Activated naive CD4-positive, alpha-beta T cell (primary cell): Measurements from ENCODE around the gene RASGRF1.

Source experiments
- DNase-seq, 4 experiments: peaks; one replicate each; lab custom pipeline; 2025; lab: John Stamatoyannopoulos, UW

RASGRF1 gene

DNA sequence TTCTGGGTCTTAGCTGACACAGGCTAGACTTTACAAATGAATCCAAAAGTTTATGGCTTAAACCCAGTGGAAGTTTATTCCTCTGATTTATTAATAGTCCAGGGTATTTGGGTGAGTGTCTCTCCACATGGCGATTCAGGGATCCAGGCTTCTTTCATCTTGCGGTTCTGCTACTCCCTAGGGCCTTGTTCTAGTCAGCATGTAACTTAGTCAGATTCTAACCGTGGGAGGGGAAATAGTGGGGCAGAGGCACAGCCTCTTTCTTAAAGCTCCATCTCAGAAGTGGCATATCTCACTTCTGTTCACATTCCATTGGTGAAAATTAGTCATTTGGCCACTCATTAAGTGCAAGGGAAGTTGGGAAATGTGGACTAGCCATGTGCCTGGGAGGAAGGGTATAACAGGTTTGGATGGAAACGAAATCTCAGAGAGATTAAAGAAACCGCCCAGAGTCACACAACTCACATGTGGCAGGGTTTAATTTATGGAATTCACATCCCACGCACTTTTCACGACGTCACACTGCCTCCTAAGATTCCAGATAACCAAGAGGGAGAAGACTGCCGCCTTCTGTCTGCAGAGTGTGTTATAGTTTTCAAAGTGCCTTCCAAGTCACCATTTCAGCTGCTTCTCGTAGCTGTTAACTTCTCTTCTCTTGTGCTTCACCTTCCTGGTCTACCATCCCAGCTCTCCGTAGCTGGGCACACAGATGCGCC is 11.4 kb upstream of the RASGRF1 start:
- no peak for DNase-seq

DNA sequence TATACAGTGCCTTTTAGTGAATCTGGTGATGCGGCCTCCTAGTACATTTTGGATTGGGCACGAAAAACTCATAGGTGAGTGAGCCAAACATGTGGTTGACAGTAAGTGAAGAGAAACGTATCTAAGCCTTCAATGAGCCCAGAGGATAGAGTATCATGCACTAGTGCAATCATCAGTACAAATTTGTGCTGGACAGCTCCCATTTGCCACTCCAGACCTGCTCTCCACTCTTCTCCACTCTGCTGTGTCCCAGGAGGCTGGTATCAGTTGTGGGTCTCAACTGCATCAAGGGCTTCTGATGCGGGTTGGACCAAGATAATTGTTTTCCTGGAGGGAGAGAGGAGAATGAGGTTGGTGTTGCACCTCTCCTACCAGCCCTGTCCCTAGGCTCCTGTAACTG is 9.1 kb upstream of the RASGRF1 start:
- no peak for DNase-seq

DNA sequence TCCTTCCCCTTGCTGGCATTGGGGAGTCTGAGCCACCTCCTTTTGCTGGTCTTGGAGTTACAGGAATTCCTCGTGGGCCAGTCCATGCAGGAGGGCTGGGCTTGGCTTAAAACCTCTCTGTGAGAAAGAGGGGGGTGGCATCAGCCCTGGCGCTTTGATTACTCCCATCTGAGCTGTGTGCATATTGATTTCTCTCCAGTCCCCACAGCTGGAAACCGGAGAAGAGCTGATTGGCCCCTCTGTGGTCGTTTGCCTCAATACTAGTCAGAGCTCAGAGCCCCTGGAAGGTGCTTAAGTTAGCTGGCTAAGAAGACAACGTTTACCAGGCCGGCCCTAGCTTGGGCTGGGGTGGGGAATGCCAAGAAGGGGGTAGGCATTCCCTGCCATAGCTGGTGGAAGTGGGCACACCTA is 4.0 kb upstream of the RASGRF1 start:
- no peak for DNase-seq

DNA sequence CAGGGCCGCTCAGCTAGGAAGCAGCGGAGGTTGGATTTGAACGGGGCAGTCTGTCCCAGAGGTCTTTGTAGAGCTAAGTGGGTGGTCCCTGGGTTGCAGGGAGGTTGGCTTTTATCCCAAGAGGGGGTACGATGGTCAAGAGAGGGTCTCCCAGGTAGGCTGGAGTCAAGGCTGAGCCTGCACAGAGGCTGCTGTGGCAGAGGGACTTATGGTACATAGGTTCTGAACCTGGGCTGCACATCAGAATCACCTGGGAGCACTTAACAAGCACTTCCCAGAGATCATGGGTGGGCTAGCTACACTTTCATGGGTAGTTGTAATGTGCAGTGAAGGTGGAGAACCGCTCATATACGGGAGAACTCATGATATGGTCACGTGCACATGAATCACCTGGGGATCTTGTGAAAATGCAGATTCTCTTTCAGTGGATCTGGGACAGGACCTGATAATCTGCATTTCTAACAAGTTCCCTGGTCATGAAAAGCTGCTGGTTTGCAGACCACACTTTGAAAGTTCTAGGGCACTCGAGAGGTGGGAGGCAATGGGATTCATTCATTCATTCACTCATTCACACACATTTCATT is 2.9 kb upstream of the RASGRF1 start:
- no peak for DNase-seq

DNA sequence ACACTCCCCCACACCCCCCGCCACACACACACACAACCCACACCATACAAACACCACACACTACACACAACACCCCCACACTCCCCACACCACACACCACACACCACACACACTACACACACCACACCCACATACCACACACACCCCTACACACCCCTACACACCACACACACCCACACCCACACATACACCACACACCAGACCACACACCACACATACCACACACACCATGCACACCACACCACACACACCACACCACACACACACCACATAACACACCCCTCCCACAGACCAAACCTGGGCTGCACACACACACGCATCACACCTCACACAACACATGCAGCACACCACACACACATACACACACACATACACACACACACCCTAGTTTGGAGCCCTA is 1.8 kb upstream of the RASGRF1 start:
- no peak for DNase-seq

DNA sequence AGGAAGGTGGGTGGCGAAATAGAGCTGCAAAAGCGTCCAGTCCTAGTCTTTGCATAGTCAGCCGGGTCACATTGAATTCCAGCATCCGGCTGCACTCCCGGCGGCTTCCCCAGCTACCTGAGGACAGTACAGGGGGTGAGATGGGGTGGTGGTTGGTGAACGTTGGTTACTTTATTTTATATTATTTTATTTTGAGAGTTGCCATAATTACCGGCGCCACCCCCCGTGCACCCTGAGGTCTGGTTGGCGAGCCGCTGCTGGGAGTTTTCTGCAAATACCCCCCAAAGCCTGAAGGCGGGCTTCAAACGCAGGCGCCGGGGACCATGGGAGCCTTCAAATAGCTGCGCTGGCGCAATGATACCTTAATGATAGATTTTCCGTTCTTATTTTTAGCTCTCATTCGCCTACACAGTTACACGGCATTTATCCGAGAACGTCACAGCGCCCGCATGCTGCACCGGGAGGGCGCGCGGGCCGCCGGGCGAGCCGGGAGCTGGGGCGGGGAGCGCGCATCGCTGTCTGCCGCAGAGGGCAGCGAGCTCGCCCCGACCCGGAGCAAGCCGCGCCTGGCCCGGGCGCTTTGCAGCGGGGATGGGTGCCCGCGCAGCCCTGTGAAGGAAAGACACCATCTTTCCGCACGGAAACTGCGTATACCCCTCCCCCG is 756 bp upstream of the RASGRF1 start:
- DNase-seq, result no peak

DNA sequence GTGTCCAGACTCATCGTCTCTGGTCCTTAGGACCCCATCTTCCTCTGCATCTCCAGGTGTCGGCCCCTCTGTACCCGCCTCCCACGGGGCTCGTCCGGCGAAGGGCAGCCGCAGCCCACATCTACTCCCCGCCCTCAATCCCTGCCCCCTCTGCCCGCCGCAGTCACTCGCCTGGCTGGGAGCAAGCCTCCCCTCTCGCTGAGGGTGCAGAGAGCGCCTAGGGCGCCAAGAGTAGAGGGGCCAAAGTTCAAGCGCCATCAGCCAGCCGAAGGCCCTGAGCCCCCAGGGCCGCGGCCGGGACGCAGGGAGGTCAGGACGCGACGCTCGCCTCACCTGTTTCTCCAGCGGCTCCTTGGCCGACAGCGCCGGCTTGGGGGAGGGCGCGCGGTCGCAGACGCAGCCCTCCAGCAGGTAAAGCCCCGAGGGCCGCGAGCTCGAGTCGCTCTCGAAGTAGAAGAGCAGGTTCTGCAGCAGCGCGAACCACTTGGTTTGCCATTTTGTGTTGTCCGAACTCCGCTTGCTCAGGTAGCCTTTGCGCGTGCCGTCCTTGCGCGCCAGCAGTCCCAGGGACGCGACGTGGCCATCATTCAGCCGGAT is 592 bp downstream of the RASGRF1 start:
- DNase-seq, result no peak

DNA sequence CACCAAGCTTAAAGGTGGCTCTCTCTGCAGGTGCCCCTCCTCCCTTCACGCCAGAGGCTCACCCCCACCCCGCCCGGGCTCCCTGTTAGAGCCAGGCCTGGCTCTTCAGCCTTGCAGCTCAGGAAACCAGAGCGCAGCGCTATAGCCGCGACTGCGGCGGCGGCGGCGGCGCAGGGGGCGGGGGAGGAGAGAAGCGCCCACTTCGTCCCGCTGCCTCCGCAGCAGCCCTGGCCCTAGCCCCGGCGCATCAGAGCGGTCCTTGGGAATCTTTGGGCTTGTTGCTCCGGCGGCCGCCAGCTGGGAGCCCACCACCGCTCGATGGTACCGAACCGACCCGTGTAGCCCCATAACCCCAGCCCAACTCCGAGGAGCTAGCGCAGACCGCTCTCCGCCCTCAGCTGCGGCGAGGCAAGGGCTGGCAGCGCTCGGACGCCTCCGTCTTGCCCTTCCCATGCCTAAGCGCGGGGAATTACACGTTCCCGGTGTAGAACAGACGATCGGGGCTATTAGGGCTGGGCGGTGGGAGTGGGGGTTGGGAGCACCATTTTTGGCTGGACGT is 1.2 kb downstream of the RASGRF1 start:
- no peak for DNase-seq

DNA sequence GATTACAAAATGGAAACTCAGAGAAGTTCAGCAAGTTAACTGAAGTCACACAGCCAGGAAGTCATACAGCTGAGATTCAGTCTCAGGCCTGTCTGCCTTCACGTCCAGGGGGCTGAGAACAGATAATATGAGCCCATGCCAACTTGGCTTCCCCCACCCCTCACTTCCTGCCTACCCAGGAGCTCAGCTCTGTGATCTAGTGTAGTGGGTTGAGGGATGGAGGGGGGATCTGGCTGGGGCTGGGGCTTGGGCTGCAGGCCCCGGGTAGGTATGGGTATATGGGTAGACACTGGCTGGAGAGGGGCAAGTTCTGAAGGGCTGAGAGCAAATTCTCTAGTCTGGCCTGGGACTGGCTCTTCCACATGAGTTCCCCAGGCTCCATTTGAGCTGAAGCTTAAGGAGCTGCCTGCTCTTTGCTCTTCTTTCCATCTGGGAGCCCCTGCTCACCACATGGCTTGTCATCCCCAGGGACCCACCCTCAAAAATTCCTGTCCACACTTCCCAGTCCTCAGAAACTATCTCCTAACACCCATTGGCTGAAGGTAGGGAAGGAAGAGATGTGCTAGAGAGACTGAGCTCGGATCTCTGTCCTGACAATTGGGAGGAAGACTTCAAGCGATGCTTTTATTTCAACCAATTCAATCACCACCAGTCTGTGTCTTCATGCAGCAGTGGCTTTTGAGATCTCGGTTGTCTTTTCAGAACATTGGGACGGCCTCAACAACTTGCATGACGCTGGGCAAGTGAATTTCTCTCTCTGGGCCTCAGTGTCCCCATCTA is 2.0 kb downstream of the RASGRF1 start:
- DNase-seq, result no peak

DNA sequence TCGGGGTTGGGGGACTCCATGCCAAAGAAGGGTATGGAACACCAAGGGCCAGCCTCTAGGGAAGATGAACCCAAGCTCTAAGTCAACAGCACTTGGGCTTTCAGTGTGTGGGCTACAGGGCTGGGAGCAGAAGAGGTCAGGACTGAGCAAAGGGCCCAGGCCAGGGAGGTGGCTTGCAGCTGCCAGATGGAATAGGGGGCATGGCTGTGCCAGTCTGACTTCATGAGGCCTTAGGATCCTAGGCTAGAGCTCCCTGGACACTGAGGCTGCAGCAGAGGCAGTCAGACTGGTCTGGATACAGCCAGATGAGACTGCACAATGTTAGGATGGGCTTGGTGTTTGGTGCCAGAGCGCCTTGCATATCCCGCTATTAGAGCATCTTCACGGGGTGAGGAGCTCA is 3.8 kb downstream of the RASGRF1 start:
- DNase-seq, result no peak

DNA sequence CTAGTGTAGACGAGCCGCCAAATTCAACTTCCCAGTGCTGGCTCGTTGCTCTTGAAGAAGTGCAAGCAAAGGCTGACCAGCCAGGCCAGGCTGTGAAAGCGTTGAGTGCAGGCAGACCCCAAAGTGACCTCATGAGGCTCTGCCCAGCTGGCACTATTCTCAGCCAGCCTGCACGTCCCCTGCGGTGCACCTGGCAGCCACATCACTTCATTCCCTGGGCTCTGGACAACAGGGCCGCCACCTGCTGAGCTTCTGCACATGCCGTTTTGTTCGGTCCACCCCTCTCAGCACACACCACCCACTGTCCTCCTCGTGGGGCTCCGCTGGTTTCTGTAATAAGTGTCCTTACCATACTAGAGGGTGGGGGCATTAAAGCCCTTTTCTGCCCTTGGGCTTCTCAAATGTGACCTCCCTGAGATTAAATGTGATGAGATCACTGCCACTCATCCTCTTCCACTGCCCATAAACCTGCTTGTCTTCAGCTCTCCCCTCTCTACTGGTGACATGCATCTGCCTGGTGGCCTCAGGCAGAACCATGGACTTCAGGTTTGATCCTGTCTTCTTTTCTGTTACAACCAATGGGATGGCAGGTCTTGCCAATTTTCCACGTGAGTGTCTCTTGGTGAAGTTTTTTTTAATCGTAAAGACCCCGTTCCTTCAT is 6.1 kb downstream of the RASGRF1 start:
- DNase-seq, result no peak

DNA sequence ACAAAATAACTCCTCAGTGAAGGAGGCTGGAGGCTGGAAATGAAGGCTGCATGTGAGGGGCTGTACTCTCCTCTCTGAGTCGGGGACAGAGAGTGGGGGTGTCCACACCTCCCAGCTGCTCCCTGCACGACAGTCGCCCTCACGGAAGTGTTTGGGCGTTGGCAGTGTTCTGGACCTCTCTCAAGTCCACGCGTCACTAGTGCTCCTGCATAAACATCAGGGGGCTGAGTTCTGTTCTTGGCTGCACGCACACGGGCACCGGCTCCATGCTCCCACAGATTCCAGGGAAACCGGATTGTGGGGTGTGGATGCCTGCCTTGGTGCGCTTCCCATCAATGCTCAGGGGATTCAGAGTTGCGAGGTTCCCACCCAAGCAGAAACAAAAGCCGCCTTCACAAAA is 7.4 kb downstream of the RASGRF1 start:
- DNase-seq, result no peak

DNA sequence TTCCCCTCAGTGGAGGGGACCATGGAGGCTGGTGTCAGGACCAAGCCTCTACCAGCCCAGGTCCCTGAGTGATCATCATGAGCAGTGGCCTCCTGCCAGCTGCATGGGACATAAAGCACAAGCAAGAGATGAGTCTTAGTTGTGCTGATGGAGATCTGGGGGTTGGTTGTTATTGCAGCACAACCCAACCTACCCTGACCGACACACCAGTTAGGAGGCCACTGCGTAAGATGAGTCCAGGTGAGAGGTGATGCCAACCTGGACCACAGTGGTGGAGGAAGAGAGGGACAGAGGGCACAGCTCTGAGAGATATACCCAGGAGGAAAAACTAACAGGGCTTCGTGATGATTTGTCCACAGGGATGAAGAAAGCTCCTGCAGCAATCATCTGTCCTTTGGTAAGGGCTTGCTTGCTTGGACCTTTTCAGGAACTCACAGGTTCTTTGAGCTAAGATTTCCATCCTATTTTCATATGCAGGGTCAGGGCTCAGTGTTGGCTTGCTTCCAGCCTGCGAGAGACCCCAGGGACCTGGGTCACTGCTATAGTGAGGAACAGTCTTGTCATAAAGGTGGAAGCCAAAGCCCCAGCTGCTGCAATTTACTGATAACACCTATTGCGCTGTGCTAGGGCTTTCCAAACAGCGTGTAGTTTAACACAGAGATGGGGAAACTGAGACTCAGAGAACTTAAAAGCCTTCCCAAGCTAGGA is 8.1 kb downstream of the RASGRF1 start:
- no peak for DNase-seq

DNA sequence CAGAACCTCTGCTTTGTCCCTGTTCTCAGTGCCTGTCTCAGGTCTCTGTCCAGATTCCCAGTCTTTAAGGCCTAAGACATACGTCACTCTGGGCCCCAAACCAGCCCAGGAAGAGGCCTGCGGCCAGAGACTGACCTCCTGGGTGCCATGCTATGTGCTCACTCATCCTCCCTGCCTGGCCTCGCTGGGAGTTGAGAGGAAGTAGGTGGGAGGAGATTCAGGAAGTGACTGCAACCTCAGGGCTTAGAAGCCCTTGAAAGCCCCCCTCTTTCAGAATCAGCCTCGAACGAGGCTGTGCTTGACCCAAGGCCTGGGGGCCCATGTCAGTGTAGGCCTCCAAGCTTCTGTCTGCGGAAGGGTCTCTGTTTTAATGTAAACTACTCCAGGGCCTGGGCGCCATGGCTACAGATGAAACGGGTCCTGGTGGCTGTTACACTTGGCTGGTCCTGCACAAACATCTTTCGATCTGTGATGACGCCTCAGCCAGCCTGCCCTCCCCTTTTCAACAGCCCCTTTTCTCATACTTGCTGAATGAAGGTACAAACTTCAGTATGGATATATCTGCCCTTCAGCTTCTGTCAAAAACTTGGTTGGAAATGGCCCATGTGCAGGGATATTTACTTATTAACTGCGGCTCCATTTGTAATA is 11.7 kb downstream of the RASGRF1 start:
- DNase-seq, result no peak

DNA sequence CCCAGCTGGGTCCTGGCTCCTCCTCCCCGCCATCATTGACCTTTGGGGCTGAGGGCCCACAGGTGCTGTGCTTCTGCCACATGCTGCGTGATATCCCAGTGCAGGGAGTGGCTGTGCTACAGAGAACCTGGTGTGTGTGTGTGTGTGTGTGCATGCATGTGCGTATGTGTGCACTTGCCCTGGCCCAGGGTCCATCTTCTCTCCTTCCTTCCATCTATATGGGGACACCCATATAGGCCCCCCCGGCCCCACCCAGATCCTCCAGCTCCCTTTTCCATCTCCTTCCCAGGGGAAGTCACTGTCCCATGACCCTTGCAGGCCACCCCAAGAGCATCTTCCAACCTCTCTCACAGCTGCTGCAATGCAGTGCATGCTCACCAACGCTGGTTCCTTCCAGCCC is 12.6 kb downstream of the RASGRF1 start:
- DNase-seq, result no peak

DNA sequence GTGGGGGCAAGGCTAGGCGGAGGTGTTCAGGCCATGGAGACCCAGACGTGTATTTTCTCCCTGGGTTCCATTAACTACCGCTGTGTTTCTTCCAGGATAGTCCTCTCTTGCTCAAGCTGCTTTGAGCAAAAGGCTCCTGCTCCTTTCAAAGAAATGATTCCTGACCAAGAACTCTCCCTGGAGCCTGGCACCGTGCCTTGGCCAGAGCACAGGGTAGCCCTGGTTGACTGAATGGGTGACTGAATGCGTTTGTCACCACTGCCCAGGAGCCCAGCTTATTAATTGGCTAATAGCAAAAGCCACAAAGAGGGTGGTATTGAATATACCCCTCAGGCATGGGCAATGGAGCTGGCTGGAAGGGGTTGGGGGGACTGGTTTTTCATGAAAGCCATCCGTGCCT is 13.9 kb downstream of the RASGRF1 start:
- no peak for DNase-seq

DNA sequence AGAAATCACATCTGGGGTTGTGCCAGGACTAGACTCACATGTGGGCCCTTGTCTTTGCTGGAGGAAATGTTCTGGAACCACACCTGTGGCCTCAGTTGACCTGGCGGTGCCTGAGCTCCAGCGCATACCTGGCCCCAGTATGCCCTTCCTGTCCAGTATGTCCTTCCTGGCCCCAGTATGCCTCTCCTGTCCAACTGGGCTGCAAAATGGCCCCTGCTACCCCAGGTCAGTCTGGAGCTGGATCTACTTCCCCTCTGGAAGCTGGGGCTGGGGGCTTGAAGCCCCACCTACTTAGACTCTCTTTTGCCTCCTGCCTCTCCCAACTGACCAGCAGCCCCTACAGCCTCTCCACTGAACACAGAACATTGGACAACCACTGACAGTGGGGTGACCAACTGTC is 15.3 kb downstream of the RASGRF1 start:
- no peak for DNase-seq

DNA sequence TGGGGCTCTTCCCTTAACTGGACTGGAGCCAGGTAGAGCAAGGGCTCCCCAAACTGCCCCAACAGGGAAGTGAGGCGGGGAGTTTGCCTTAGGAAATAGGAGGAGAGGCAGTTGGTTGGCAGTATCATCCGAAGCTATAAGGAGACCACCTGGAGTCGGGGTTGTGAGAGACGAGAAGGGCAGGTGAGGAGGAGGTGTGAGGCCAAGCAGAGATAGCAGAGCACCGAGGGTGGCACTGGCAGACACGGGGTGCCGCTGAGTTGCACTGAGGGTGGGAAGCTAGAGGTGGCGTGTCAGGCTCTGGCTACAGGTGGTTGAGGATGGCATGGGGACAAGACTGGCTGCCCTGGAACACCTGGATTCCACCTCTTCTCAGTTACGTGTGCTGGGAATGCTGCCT is 17.2 kb downstream of the RASGRF1 start:
- DNase-seq, result no peak

DNA sequence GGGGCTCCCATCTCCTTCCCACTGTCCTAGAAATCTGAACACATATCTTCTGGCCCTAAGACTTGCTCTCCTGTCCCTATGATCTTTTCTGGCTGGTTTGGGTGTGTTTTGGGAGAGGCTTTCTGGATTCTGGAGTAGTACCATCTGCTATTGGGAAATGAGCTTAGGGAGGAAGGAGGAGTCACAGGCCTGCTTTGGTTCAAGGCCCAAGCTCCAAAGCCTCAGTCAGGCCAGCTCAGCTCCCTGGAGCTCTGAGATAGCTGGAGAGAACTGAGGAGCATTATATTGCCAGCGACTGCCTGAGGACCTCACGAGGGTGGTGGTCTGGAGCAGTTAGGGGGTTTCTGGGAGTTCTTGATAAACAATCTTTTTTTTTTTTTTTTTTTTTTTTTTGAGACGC is 18.7 kb downstream of the RASGRF1 start:
- no peak for DNase-seq

DNA sequence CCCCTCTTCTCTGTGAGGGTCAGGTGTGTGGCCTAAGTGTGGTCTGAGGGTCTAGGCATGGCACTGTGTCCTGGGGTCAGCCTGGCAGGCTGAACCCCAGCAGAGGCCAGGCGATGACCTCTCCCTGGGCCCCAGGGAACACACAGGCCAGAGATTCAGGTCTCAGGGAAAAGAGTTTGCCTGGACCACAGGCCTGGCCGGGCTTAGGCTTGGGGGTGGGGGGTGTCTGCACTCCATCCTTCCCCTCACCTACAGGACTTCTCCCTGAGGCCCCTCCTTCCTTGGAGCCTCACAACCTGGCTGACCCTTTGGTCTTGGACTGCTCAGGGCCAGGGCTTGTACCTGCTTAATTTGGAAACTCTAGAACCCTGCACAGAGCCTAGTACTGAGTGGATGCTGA is 21.8 kb downstream of the RASGRF1 start:
- DNase-seq, result no peak
